GM12801 (cell line): ENCODE data around the gene CD55.

ENCODE experiments used
- CTCF ChIP-seq: IDR thresholded peaks from one replicate; pipeline ENCODE4 v1.5.1; 2011; ENCODE audit warnings: control low read depth; ENCODE audit not compliant: insufficient read length; ENCODE audit errors: extremely low read depth

CD55 gene

GRCh38 chr1:207315435-207315834, 6.0 kb upstream of the CD55 start:
- TF ChIP-seq CTCF = no peak

GRCh38 chr1:207316141-207316540, 5.3 kb upstream of the CD55 start:
- TF ChIP-seq CTCF = no peak

DNA sequence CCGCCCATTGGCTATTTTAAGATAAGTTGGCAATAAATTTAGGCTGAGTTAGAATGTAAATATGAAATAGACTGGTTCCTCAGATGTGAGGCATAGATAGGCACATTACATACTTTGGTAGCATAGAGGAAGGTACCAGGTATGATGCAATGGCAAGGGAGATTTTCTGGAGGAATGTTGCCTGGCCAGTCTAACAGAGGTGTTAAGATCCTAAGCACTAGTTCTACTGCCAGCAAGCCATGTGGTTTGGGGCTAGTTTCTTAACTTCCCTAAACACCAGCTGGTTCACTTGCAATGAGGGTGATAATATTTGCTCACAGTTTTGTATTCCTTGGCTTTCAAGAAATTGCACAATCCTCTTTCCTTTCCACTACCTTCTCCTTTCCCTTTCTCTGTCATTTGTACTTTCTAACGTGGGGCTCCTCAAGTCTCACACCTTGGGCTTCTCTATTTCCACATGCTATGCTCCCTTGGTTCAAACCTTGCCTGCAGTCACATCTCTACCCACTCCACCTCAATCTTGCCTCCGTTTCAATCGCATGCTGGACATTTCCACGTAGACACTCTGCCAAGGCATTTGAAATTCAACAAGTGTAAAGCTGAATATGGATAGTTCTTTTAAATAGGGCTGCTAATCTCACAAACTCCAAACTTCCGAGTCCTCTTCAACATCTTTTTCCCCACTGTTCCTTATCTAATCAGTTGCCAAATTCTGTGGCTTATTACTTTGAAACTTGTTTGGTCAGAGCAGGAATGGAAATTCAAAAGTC, 4.7 kb upstream of the CD55 start:
- no peak for TF ChIP-seq CTCF

GRCh38 chr1:207317561-207317960, 3.9 kb upstream of the CD55 start:
- TF ChIP-seq CTCF = no peak

DNA sequence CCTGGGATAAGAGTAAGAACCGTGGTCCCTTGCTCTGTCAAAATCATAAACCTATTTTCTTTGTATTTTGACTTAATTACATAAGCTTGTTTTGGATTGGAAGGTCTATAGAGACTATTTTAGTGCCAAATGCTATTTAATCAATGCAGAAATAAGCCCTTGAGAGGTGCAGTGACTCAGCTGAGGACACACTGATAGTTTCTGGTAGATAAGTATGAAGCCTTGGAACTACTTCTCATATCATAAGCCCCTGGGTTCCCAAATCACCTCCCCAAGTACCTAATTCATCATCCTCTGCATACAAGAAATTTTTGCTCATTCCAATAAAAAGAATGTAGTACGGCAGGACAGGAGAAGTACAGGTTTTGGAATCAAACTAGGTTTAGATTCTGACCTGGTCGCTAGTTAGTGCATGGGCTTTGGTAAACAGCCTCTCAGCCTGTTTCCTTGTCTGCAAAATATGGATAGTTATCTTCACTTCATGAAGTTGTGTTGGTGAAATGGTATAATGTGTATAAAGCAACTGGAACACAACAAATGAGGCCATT, 3.3 kb upstream of the CD55 start:
- TF ChIP-seq CTCF = no peak

DNA sequence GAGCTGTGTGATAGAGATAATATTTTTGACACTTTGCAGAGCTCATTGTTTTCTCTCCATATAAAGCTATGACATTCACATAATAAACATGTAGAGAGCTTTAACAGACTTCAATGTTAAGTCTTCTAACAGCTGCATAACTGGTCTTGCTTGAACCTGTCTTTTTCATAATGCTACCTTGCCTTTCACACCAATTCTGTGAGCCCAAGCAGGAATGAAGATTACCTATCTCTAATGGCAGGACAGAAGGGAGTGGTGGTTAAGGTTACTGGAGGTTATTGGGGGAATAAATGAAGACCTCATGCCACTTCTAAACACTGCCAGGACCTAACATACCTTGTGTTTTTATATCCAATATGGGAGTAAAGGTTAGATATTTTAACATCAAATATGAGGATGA, 2.3 kb upstream of the CD55 start:
- no peak for TF ChIP-seq CTCF

DNA sequence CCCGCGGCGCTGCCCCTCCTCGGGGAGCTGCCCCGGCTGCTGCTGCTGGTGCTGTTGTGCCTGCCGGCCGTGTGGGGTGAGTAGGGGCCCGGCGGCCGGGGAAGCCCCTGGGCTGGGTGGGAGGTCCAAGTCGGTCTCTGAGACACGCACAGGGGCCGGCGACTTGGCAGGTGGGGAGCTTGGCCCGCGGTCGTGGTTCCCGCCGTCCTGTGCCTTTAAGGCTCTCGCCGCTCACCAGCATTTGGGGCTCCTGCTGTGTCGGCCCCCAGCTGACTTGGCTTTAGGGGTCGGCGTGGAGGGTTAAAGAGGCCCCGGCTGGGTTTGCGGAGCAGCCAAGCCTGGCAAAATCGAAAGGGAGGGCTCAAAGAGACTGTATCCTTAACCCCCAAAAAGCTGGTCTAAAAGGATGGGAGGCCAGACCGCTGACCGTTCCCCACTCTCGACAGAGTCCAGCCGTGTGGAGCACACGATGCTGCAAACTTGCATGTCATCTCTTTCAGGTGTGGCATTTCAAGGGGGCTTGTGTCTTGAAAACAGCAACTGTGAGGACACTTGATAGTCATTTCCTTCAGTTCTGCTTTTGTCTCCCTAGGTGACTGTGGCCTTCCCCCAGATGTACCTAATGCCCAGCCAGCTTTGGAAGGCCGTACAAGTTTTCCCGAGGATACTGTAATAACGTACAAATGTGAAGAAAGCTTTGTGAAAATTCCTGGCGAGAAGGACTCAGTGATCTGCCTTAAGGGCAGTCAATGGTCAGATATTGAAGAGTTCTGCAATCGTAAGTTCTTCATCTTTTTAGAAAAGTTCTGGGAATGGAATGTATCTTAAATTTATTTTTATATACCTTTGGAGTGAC, 540 bp downstream of the CD55 start:
- TF ChIP-seq CTCF = no peak
